Stimulated activated CD4-positive, alpha-beta T cell treated with anti-CD3 and anti-CD28 coated beads, TNF-alpha, amount 100 ng/mL, for 24 hours (primary cell): ENCODE results near the gene FZD2.
"Not testable (repeated sequence)": the region's sequence is repeated elsewhere in the genome, so short reads cannot be mapped to it uniquely, and the experiment has no call there.

Experiments
- DNase-seq, 3 experiments: peaks; one replicate each; pipeline ENCODE4 v3.0.0-alpha.2; 2020; ENCODE audit warnings: low read depth in 3 of 3

Gene FZD2

GRCh38 chr17:44546671-44547606, 10.3 kb upstream of the FZD2 start:
- DNase-seq, result no peak

GRCh38 chr17:44547625-44548267, 9.5 kb upstream of the FZD2 start:
- no peak for DNase-seq

- DNase-seq, result no peak
Measured at GRCh38 chr17:44548376-44549230, 8.7 kb upstream of the FZD2 start.

GRCh38 chr17:44549686-44550085, 7.6 kb upstream of the FZD2 start:
- no peak for DNase-seq

GRCh38 chr17:44552361-44552760, 4.9 kb upstream of the FZD2 start:
- no peak for DNase-seq

GRCh38 chr17:44555099-44555498, 2.2 kb upstream of the FZD2 start:
- no peak for DNase-seq

GRCh38 chr17:44556166-44556831, 985 bp upstream of the FZD2 start:
- no peak for DNase-seq

GRCh38 chr17:44557651-44558285, 484 bp downstream of the FZD2 start:
- peak in 1 of 3 experiments; percentile 36 for DNase-seq

- DNase-seq, result no peak
Measured at GRCh38 chr17:44558334-44558709, 1.0 kb downstream of the FZD2 start.

GRCh38 chr17:44558710-44559633, 1.7 kb downstream of the FZD2 start:
- no peak for DNase-seq

GRCh38 chr17:44559634-44560554, 2.6 kb downstream of the FZD2 start:
- no peak for DNase-seq

- no peak for DNase-seq
Measured at GRCh38 chr17:44561237-44561623, 3.9 kb downstream of the FZD2 start.

GRCh38 chr17:44564429-44564828, 7.1 kb downstream of the FZD2 start:
- no peak for DNase-seq

- no peak for DNase-seq
Measured at GRCh38 chr17:44565866-44566443, 8.7 kb downstream of the FZD2 start.

- not testable (repeated sequence) for DNase-seq
Measured at GRCh38 chr17:44568311-44568944, 11.1 kb downstream of the FZD2 start.

GRCh38 chr17:44568945-44569858, 11.9 kb downstream of the FZD2 start:
- DNase-seq, result peak in 1 of 3 experiments; percentile 12

- DNase-seq, result no peak
Measured at GRCh38 chr17:44572801-44573200, 15.5 kb downstream of the FZD2 start.
